Mesenchymal stem cell (in vitro differentiated cells and primary cell): ENCODE results near the gene RBM20.

Source experiments
- DNase-seq: peaks from one replicate; pipeline ENCODE4 v3.0.0-alpha.2; 2013
- H2AFZ ChIP-seq: one replicate; pipeline ENCODE4 v1.6.1; 2013; ENCODE audit warnings: low read depth, mild to moderate bottlenecking, control low read depth, inconsistent platforms, low read length, moderate library complexity
- H2AK5ac ChIP-seq: 2 replicates; pipeline ENCODE4 v1.6.1; 2013; ENCODE audit warnings: low read length, moderate library complexity, mild to moderate bottlenecking, inconsistent platforms; ENCODE audit not compliant: severe bottlenecking
- H2BK120ac ChIP-seq: one replicate; pipeline ENCODE4 v1.6.1; 2013; ENCODE audit warnings: low read depth, mild to moderate bottlenecking, inconsistent platforms, low read length, moderate library complexity
- H2BK12ac ChIP-seq, 2 experiments: one replicate each; pipeline ENCODE4 v1.6.1; 2013; ENCODE audit warnings: inconsistent platforms in 2 of 2, low read length in 2 of 2, mild to moderate bottlenecking in 2 of 2, moderate library complexity in 2 of 2, control low read depth in 1 of 2
- H2BK15ac ChIP-seq: one replicate; pipeline ENCODE4 v1.6.1; 2013; ENCODE audit warnings: mild to moderate bottlenecking, low read depth, inconsistent platforms; ENCODE audit not compliant: poor library complexity, severe bottlenecking
- H2BK5ac ChIP-seq: 2 replicates; pipeline ENCODE4 v1.6.1; 2013; ENCODE audit warnings: low read depth, mild to moderate bottlenecking, low read length, control low read depth, inconsistent platforms; ENCODE audit not compliant: poor library complexity, severe bottlenecking
- H3K14ac ChIP-seq, 2 experiments: one replicate each; pipeline ENCODE4 v1.6.1; 2013; ENCODE audit warnings: inconsistent platforms in 2 of 2, low read length in 2 of 2, control low read depth in 1 of 2, mild to moderate bottlenecking in 1 of 2, moderate library complexity in 1 of 2
- H3K18ac ChIP-seq, 2 experiments: one replicate each; pipeline ENCODE4 v1.6.1; 2013; ENCODE audit warnings: inconsistent platforms in 2 of 2, low read length in 2 of 2, control low read depth in 1 of 2, low read depth in 1 of 2, mild to moderate bottlenecking in 1 of 2
- H3K23ac ChIP-seq, 2 experiments: one replicate each; pipeline ENCODE4 v1.6.1; 2013; ENCODE audit warnings: inconsistent platforms in 2 of 2, low read length in 2 of 2, mild to moderate bottlenecking in 2 of 2, moderate library complexity in 2 of 2, control low read depth in 1 of 2
- H3K27ac ChIP-seq: 2 replicates; pipeline ENCODE4 v1.5.1; 2013; ENCODE audit warnings: mild to moderate bottlenecking, moderate library complexity, low read length, control low read depth, inconsistent platforms; ENCODE audit not compliant: poor library complexity, severe bottlenecking
- H3K27me3 ChIP-seq, 2 experiments: 2 replicates each; pipeline versions ENCODE4 v1.6.1 to v1.7.0; 2013; ENCODE audit warnings: low read length in 2 of 2, mild to moderate bottlenecking in 2 of 2, moderate library complexity in 2 of 2, control low read depth in 1 of 2, inconsistent platforms in 1 of 2; ENCODE audit not compliant: control insufficient read depth in 1 of 2, insufficient read depth in 1 of 2
- H3K36me3 ChIP-seq, 2 experiments: 2 replicates each; pipeline versions ENCODE4 v1.6.1 to v1.7.0; 2013; ENCODE audit warnings: low read length in 2 of 2, control low read depth in 1 of 2, inconsistent platforms in 1 of 2, low read depth in 1 of 2, mild to moderate bottlenecking in 1 of 2; ENCODE audit not compliant: insufficient read depth in 2 of 2, control insufficient read depth in 1 of 2
- H3K4ac ChIP-seq, 2 experiments: one replicate each; pipeline ENCODE4 v1.6.1; 2013; ENCODE audit warnings: inconsistent platforms in 2 of 2, low read length in 2 of 2, mild to moderate bottlenecking in 2 of 2, moderate library complexity in 2 of 2, control low read depth in 1 of 2, low read depth in 1 of 2
- H3K4me1 ChIP-seq: 2 replicates; pipeline ENCODE4 v1.6.1; 2013; ENCODE audit warnings: low read depth, low read length, control low read depth; ENCODE audit not compliant: control insufficient read depth, insufficient read depth
- H3K4me2 ChIP-seq: 2 replicates; pipeline ENCODE4 v1.6.1; 2013; ENCODE audit warnings: low read length, mild to moderate bottlenecking, inconsistent platforms; ENCODE audit not compliant: poor library complexity, severe bottlenecking
- H3K4me3 ChIP-seq, 2 experiments: 2 replicates each; pipeline versions ENCODE4 v1.5.1 to v1.7.0; 2013; ENCODE audit warnings: low read length in 2 of 2, mild to moderate bottlenecking in 2 of 2, control low read depth in 1 of 2, low read depth in 1 of 2; ENCODE audit not compliant: insufficient read depth in 1 of 2
- H3K79me1 ChIP-seq: replicated peaks from 2 replicates; pipeline ENCODE4 v1.6.1; 2013; ENCODE audit warnings: mild to moderate bottlenecking, control low read depth, low read length, inconsistent platforms; ENCODE audit not compliant: poor library complexity, severe bottlenecking
- H3K9ac ChIP-seq: 2 replicates; pipeline ENCODE4 v1.7.0; 2013; ENCODE audit warnings: mild to moderate bottlenecking, low read length, moderate library complexity
- H3K9me3 ChIP-seq: 2 replicates; pipeline ENCODE4 v1.7.0; 2013; ENCODE audit warnings: mild to moderate bottlenecking, low read length; ENCODE audit not compliant: control insufficient read depth
- H4K8ac ChIP-seq: one replicate; pipeline ENCODE4 v1.6.1; 2013; ENCODE audit warnings: inconsistent platforms, mild to moderate bottlenecking, low read length, moderate library complexity
- H4K91ac ChIP-seq: one replicate; pipeline ENCODE4 v1.6.1; 2013; ENCODE audit warnings: mild to moderate bottlenecking, low read length, inconsistent platforms
- WGBS: methylation state at CpG from one replicate; pipeline ENCODE4 v1.1.7; 2013; ENCODE audit warnings: mixed read lengths; 5-methylcytosine and 5-hydroxymethylcytosine counted together

The RBM20 gene

DNA sequence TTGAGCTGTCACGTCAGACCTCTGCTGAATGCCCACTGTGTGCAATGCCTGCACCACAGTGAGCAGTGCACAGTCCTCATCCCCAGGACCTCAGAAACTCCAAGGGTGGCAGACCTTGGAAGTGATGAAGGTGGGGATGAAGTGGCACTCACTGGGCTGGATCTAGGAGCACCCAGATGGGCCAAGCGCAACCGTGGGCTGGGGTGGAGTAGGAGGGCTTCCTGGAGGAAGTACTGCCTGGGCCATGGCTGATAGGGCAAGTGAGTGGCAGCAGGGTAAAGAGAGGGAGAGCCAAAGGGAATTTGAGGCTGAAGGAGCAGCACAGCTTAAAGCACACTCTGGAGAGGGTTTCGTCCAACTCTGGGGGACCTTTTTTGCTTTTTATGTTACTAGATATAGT is 52.3 kb downstream of the RBM20 start:
- H3K4me3 ChIP-seq: no peak overlapping the region
- H3K27me3 ChIP-seq: peaks cover 0 to 39% of the 10 kb centered on the region in 2 experiments
- no peak overlapping the region for H2AFZ ChIP-seq
- no peak overlapping the region for H4K91ac ChIP-seq
- H3K79me1 ChIP-seq: no peaks in the 10 kb centered on the region
- H3K9me3 ChIP-seq: peaks cover 13% of the 10 kb centered on the region
- no peak overlapping the region for H3K14ac ChIP-seq
- no peak overlapping the region for H2BK120ac ChIP-seq
- H3K9ac ChIP-seq: no peak overlapping the region
- H2BK5ac ChIP-seq: no peak overlapping the region
- no peak overlapping the region for H3K4ac ChIP-seq
- no peak for DNase-seq
- no peak overlapping the region for H3K23ac ChIP-seq
- WGBS: 90% methylated on average over 3 of the region's 4 CpGs
- H3K4me2 ChIP-seq: no peak overlapping the region
- H3K27ac ChIP-seq: no peak overlapping the region
- H3K36me3 ChIP-seq: no peaks in the 10 kb centered on the region
- no peak overlapping the region for H2AK5ac ChIP-seq
- no peaks in the 10 kb centered on the region for H3K4me1 ChIP-seq
- no peak overlapping the region for H4K8ac ChIP-seq
- no peak overlapping the region for H3K18ac ChIP-seq
- H2BK15ac ChIP-seq: no peak overlapping the region
- no peak overlapping the region for H2BK12ac ChIP-seq

DNA sequence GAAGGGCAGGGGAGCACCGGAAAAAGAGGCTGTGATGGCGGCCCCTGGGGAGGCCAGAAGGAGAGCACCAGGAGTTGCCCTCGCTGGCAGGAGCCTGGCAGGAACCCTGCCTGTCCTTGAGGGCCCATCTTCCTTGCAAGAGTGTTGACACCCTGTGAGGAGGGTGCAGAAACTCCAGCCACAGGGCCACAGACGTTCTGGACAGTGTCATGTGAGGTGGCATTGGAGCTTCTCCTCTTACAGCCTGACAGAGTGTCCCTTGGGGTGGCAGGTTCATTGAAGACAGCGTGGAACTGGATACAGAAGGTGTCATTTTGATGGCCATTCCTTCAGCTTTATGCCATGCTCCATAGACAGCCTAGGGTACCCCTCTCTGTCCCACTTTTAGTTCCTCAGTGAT is 54.2 kb downstream of the RBM20 start:
- Histone ChIP-seq H3K27me3 (peaks cover 0 to 44% of the 10 kb centered on the region in 2 experiments), H3K4me1 (no peaks in the 10 kb centered on the region), H3K27ac (no peak overlapping the region), H3K9ac (no peak overlapping the region), H3K9me3 (no peaks in the 10 kb centered on the region), H3K18ac (no peak overlapping the region), H2BK12ac (peak overlapping the region in 1 of 2 experiments; percentile 22), H2BK15ac (no peak overlapping the region), H4K8ac (no peak overlapping the region), H3K4me2 (no peak overlapping the region), H2BK120ac (no peak overlapping the region), H2AK5ac (no peak overlapping the region), H3K36me3 (no peaks in the 10 kb centered on the region), H2AFZ (no peak overlapping the region), H3K4ac (no peak overlapping the region), H3K14ac (no peak overlapping the region), H2BK5ac (no peak overlapping the region), H3K23ac (no peak overlapping the region), H4K91ac (no peak overlapping the region), H3K4me3 (no peak overlapping the region), H3K79me1 (no peaks in the 10 kb centered on the region)
- no peak for DNase-seq
- 84% methylated on average over 5 of the region's 5 CpGs for WGBS

DNA sequence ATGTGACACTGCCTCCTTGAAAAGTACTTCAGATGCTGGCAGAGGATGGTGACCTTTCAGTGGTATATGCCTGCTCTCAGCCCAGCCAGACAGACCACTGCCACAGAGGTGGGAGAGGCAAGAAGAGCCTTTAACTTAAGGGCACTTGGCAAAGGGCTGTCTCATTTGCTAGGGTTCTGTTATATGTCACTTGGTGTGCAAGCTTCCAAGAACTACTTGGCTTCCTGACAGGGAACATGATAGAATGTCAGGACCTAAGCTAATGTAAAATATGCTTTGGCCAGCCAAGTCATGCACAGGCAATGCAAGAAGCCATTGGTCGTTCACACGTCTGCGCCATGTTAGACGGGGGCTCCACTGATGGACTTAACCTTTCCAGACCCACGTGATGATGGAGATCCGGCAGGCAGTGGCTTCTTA is 54.7 kb downstream of the RBM20 start:
- Histone ChIP-seq H2AFZ (no peak overlapping the region), H3K27me3 (peaks cover 0 to 44% of the 10 kb centered on the region in 2 experiments), H3K9me3 (no peaks in the 10 kb centered on the region), H3K9ac (no peak overlapping the region), H3K23ac (no peak overlapping the region), H3K18ac (no peak overlapping the region), H3K79me1 (no peaks in the 10 kb centered on the region), H4K8ac (no peak overlapping the region), H4K91ac (no peak overlapping the region), H3K14ac (no peak overlapping the region), H3K4me3 (no peak overlapping the region), H3K27ac (no peak overlapping the region), H2BK5ac (no peak overlapping the region), H2BK120ac (no peak overlapping the region), H3K4ac (no peak overlapping the region), H2BK15ac (no peak overlapping the region), H2AK5ac (no peak overlapping the region), H3K4me1 (no peaks in the 10 kb centered on the region), H3K36me3 (no peaks in the 10 kb centered on the region), H2BK12ac (no peak overlapping the region), H3K4me2 (no peak overlapping the region)
- DNase-seq: peak; percentile 38
- 90% methylated on average over 6 of the region's 6 CpGs for WGBS

DNA sequence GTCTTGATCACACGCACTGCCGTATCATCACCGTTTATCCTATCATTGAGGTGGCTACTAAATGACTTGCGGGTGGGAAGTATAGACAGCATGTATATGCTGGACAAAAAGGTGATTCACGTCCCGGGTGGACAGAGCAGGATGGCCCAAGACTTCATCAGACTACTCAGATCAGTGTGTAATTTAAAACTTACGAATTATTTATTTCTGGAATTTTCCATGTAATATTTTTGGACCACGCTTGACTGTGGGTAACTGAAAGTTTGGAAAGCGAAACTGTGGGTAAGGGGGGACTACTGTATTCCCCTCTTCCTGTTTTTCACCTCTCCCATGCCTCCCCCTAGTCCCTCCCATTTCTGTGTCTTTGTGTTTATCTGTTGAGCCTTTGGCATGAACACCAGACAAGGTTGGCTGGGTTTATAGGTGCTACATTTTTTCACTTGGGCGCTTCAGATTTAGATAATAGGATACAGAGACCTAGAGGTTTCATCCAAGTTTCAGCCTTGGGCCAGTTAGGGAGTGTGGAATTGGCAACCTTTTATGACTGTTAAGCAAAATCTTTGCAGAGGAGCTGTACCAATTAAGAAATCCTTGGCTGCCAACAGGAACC is 55.8 kb downstream of the RBM20 start:
- H3K9me3 ChIP-seq: no peaks in the 10 kb centered on the region
- 98% methylated on average over 7 of the region's 10 CpGs for WGBS
- H2BK12ac ChIP-seq: no peak overlapping the region
- no peak overlapping the region for H3K4me2 ChIP-seq
- H2AK5ac ChIP-seq: no peak overlapping the region
- H4K8ac ChIP-seq: no peak overlapping the region
- H3K23ac ChIP-seq: no peak overlapping the region
- no peak overlapping the region for H3K18ac ChIP-seq
- H3K4ac ChIP-seq: no peak overlapping the region
- H2BK120ac ChIP-seq: no peak overlapping the region
- no peaks in the 10 kb centered on the region for H3K36me3 ChIP-seq
- H4K91ac ChIP-seq: no peak overlapping the region
- no peak overlapping the region for H3K27ac ChIP-seq
- no peak overlapping the region for H3K14ac ChIP-seq
- H3K9ac ChIP-seq: no peak overlapping the region
- no peak for DNase-seq
- H3K79me1 ChIP-seq: no peaks in the 10 kb centered on the region
- H2BK5ac ChIP-seq: no peak overlapping the region
- peaks cover 0 to 41% of the 10 kb centered on the region in 2 experiments for H3K27me3 ChIP-seq
- no peak overlapping the region for H2AFZ ChIP-seq
- no peak overlapping the region for H3K4me3 ChIP-seq
- H3K4me1 ChIP-seq: no peaks in the 10 kb centered on the region
- no peak overlapping the region for H2BK15ac ChIP-seq
